Embryonic facial prominence (tissue), 1 donor: ENCODE results near the gene C11orf54.
"Not testable (repeated sequence)": the region's sequence is repeated elsewhere in the genome, so short reads cannot be mapped to it uniquely, and the experiment has no call there.

ENCODE experiments used
- DNase-seq: peaks from one replicate; pipeline ENCODE4 v3.0.0-alpha.2; 2016; ENCODE audit errors: extremely low spot score

The C11orf54 gene

GRCh38 chr11:93734427-93735222 is 6.8 kb upstream of the C11orf54 start:
- DNase-seq, result no peak

- no peak for DNase-seq
Measured at GRCh38 chr11:93735627-93736026, 5.8 kb upstream of the C11orf54 start.

GRCh38 chr11:93736129-93736528 is 5.3 kb upstream of the C11orf54 start:
- no peak for DNase-seq

- DNase-seq, result no peak
Measured at GRCh38 chr11:93737904-93738612, 3.4 kb upstream of the C11orf54 start.

- DNase-seq, result no peak
Measured at GRCh38 chr11:93738647-93739081, 2.8 kb upstream of the C11orf54 start.

- DNase-seq, result no peak
Measured at GRCh38 chr11:93740031-93740729, 1.3 kb upstream of the C11orf54 start.

GRCh38 chr11:93740730-93741093 is 760 bp upstream of the C11orf54 start:
- peak; percentile 17 for DNase-seq

GRCh38 chr11:93741882-93742226 is 382 bp downstream of the C11orf54 start:
- DNase-seq, result no peak

- no peak for DNase-seq
Measured at GRCh38 chr11:93743291-93743690, 1.8 kb downstream of the C11orf54 start.

GRCh38 chr11:93744669-93745004 is 3.2 kb downstream of the C11orf54 start:
- DNase-seq, result no peak

GRCh38 chr11:93745005-93745755 is 3.7 kb downstream of the C11orf54 start:
- not testable (repeated sequence) for DNase-seq

- DNase-seq, result no peak
Measured at GRCh38 chr11:93746101-93746500, 4.6 kb downstream of the C11orf54 start.

GRCh38 chr11:93747122-93747521 is 5.7 kb downstream of the C11orf54 start:
- no peak for DNase-seq

- no peak for DNase-seq
Measured at GRCh38 chr11:93751001-93751400, 9.5 kb downstream of the C11orf54 start.

GRCh38 chr11:93753241-93753640 is 11.8 kb downstream of the C11orf54 start:
- no peak for DNase-seq

- DNase-seq, result no peak
Measured at GRCh38 chr11:93756748-93757147, 15.3 kb downstream of the C11orf54 start.

- DNase-seq, result no peak
Measured at GRCh38 chr11:93757301-93757700, 15.8 kb downstream of the C11orf54 start.

- no peak for DNase-seq
Measured at GRCh38 chr11:93757924-93758865, 16.7 kb downstream of the C11orf54 start.

- not testable (repeated sequence) for DNase-seq
Measured at GRCh38 chr11:93759123-93759522, 17.7 kb downstream of the C11orf54 start.

GRCh38 chr11:93761910-93762309 is 20.4 kb downstream of the C11orf54 start:
- DNase-seq, result no peak

GRCh38 chr11:93765551-93765950 is 24.1 kb downstream of the C11orf54 start:
- DNase-seq, result no peak
